AG09309 (cell line): ENCODE measurements around the gene OR5B2.
"Not testable (repeated sequence)": the region's sequence is repeated elsewhere in the genome, so short reads cannot be mapped to it uniquely, and the experiment has no call there.

Source experiments
- DNase-seq: peaks from one replicate; pipeline ENCODE4 v3.0.0-alpha.2; 2010; ENCODE audit warnings: low read depth
- H3K4me3 ChIP-seq: 2 replicates; pipeline ENCODE4 v1.5.1; 2011; ENCODE audit warnings: mild to moderate bottlenecking, low read depth, low read length, moderate library complexity; ENCODE audit not compliant: control insufficient read depth
- TF ChIP-seq, protein P1 (sequence below): IDR thresholded peaks from 2 replicates; pipeline ENCODE4 v1.5.1; 2011; ENCODE audit warnings: mild to moderate bottlenecking, low read depth, low read length, inconsistent platforms; ENCODE audit not compliant: insufficient read depth, control insufficient read depth; ENCODE audit errors: missing control alignments

The OR5B2 gene

DNA sequence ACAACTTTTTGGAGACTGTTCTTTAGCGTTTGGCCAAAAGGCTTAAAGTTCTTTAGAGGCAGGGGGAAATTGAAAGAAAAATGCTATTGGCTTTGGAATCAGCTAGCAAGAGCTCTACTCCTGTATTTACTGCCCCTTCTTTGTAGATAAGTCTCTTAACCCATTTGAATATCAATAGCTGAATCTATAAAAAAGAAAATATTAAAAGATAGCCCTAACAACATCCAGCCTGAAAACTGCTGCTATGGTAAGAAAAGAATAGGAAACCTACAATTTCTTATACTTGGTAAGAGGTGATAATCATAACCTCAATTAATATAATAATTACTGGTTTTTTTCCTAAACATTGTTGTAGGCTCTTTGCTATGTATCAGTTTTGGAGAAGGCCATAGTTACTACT is 14.2 kb upstream of the OR5B2 start, which contains the start of gene OR5B12:
Gene OR5B12 (minus strand): TSS at position 101 of the 400 bp plus-strand sequence. CDS start 2,085 bp downstream, outside the sequence.
- no peak for DNase-seq
- H3K4me3 ChIP-seq, result no peak within 1 kb of the TSS
- TF ChIP-seq, protein P1, sequence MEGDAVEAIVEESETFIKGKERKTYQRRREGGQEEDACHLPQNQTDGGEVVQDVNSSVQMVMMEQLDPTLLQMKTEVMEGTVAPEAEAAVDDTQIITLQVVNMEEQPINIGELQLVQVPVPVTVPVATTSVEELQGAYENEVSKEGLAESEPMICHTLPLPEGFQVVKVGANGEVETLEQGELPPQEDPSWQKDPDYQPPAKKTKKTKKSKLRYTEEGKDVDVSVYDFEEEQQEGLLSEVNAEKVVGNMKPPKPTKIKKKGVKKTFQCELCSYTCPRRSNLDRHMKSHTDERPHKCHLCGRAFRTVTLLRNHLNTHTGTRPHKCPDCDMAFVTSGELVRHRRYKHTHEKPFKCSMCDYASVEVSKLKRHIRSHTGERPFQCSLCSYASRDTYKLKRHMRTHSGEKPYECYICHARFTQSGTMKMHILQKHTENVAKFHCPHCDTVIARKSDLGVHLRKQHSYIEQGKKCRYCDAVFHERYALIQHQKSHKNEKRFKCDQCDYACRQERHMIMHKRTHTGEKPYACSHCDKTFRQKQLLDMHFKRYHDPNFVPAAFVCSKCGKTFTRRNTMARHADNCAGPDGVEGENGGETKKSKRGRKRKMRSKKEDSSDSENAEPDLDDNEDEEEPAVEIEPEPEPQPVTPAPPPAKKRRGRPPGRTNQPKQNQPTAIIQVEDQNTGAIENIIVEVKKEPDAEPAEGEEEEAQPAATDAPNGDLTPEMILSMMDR, result no peak

DNA sequence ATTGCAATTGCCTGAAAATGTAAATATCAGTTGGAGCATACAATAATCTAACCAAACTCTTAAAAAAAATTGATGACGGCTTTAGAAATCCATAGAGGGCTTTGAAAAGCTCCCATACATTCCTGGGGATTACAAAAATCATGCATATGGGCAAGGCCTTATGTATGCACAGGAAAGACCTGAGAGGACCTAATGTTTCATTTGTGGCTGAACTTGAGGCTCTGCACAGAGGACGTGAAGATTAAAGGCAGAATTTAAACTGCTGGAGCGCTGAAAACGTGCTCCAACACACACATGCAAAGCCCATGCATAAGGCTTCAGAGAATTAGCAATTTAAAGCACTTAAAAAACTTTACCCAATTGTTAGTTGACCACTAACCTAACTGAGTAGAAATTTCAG is 10.6 kb upstream of the OR5B2 start:
- H3K4me3 ChIP-seq, result no peak overlapping the region
- no peak for DNase-seq
- TF ChIP-seq, protein P1, result no peak

DNA sequence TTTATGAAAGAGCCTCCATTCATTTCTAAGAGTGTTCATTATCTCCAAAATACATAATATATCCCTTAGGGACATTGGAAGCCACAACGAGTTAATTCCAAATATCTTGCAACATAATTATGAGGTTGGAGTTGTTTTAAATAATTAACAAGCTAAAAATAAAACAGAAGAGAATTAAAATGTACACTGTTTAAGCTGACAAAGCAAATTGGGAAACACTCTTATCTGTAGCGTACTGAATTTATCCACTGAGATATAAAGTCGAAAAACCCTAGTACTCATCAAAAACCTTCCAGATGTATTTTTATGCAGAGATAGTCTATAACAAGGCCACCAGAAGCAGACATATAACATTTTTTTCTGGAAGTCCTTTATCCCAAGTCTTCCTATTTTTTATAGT is 6.3 kb upstream of the OR5B2 start:
- TF ChIP-seq, protein P1, result no peak
- H3K4me3 ChIP-seq, result no peak overlapping the region
- no peak for DNase-seq

DNA sequence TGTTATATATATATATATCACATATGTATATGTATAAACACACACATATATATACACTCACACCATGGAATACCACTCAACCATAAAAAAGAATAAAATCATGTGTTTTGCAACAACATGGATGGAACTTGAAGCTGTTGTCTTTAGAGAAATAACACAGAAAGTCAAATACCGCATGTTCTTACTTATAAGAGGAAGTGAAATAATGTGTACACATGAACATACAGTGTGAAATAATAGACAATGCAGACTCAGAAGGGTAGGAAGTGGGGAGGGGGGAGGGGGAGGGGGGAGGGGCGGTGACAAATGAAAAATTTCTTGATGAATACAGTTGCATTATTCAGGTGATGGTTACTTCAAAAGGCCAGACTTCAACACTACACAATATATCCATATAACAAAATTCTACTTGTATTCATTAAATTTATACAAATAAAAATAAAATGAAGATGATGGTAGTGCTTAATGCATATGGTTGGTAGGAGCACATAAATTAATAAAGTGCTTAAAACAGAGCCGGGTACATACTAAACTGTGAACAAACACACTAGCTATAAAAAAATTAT is 5.8 kb upstream of the OR5B2 start:
- TF ChIP-seq, protein P1, result no peak

DNA sequence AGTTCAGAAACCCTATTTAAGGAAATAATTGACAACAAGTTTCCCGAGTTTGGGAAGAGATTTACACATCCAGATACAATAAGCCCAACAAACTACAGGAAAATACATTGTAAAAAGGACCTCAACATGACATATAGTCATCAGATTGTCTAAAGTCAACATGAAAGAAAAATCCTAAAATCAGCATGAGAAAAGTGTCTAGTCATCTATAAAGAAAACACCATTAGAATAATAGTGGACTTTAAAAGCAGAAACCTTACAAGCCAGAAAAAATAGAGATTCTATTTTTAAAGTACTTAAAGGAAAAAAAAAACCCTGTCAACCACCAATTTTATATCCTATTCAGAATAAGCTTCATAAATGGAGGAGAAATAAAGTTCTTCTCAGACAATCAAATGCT is 1.4 kb upstream of the OR5B2 start:
- TF ChIP-seq, protein P1, result no peak

More for the DNA sequence above, 5.8 kb upstream of the OR5B2 start:
- H3K4me3 ChIP-seq, result no peak overlapping the region
- DNase-seq, result no peak

DNA sequence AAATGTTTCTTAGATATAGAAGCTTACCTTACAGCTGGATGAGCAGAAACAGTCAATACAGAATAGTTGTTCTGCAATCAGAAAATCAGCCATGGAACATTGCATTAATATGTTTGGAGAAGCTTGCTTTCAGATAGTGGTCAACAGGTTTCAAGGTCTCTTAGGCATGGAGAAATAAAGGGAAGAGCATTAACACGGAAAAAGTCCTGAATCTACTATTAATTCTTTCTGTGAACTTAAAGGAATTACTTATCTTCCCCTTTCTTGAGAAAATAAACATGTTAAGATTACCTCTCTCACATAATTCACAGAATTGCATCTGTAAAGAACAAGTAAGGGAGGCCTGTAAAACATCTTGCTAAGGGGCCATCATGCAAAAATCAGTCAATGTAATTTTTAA is 21.1 kb downstream of the OR5B2 start, which contains the start of gene OR5B3:
Gene OR5B3 (minus strand): TSS at position 101 of the 400 bp plus-strand sequence. CDS start 3,465 bp downstream, outside the sequence.
- no peak within 1 kb of the TSS for H3K4me3 ChIP-seq
- TF ChIP-seq, protein P1, result no peak
- DNase-seq, result no peak

More for the DNA sequence above, 1.4 kb upstream of the OR5B2 start:
- no peak overlapping the region for H3K4me3 ChIP-seq
- DNase-seq, result no peak

DNA sequence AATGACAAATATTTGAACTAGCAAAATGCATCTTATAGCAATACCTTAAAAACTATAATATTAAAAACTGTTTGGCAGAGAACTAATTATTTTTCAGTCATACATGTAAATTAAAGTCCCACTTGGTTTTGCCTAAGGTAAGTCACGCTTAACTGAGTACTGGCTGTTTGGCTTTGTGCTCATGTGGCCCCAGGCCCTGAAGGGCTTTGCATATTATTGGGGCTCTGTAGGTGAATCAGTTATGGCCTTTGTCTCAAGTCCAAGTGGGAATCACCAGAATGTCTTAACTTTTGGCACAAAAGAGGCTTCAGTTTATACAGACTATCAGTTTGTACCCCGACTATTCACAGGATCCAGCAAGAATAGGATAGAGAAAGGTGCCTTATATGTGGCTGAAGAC is 28.3 kb downstream of the OR5B2 start:
- not testable (repeated sequence) for DNase-seq, H3K4me3 ChIP-seq
